ENCODE measurements around the gene CRIP2. TPM values are rescaled to one million over a fixed set of nuclear protein-coding genes. Genes with fewer than 3 reads are reported as not detected.

CRIP2 gene
- polyA plus RNA-seq, 3 donors: 86.2 to 165 (median 146) TPM

- no peak for DNase-seq (ENCODE audit: extremely low read depth in 1 of 11, low read depth in 9 of 11, low spot score in 4 of 11)
Observed at GRCh38 chr14:105439179-105439578, 35.4 kb upstream of the CRIP2 start.

GRCh38 chr14:105439710-105440553, 34.7 kb upstream of the CRIP2 start:
- DNase-seq (ENCODE audit: extremely low read depth in 1 of 11, low read depth in 9 of 11, low spot score in 4 of 11): no peak

- no peak for DNase-seq (ENCODE audit: extremely low read depth in 1 of 11, low read depth in 9 of 11, low spot score in 4 of 11)
Observed at GRCh38 chr14:105440554-105440900, 34.1 kb upstream of the CRIP2 start.

GRCh38 chr14:105440992-105441391, 33.6 kb upstream of the CRIP2 start:
- no peak for DNase-seq (ENCODE audit: extremely low read depth in 1 of 11, low read depth in 9 of 11, low spot score in 4 of 11)

- DNase-seq (ENCODE audit: extremely low read depth in 1 of 11, low read depth in 9 of 11, low spot score in 4 of 11): no peak
Observed at GRCh38 chr14:105442125-105442524, 32.5 kb upstream of the CRIP2 start.

GRCh38 chr14:105442834-105443233, 31.8 kb upstream of the CRIP2 start:
- no peak for DNase-seq (ENCODE audit: extremely low read depth in 1 of 11, low read depth in 9 of 11, low spot score in 4 of 11)

- DNase-seq (ENCODE audit: extremely low read depth in 1 of 11, low read depth in 9 of 11, low spot score in 4 of 11): no peak
Observed at GRCh38 chr14:105444859-105445258, 29.8 kb upstream of the CRIP2 start.

GRCh38 chr14:105445290-105445689, 29.3 kb upstream of the CRIP2 start:
- no peak for DNase-seq (ENCODE audit: extremely low read depth in 1 of 11, low read depth in 9 of 11, low spot score in 4 of 11)

- no peak for DNase-seq (ENCODE audit: extremely low read depth in 1 of 11, low read depth in 9 of 11, low spot score in 4 of 11)
Observed at GRCh38 chr14:105445901-105446845, 28.4 kb upstream of the CRIP2 start.

GRCh38 chr14:105446971-105447370, 27.6 kb upstream of the CRIP2 start:
- DNase-seq (ENCODE audit: extremely low read depth in 1 of 11, low read depth in 9 of 11, low spot score in 4 of 11): no peak

- no peak for DNase-seq (ENCODE audit: extremely low read depth in 1 of 11, low read depth in 9 of 11, low spot score in 4 of 11)
Observed at GRCh38 chr14:105447651-105448640, 26.7 kb upstream of the CRIP2 start.

GRCh38 chr14:105448706-105449111, 25.9 kb upstream of the CRIP2 start:
- peak in 3 of 11 donors; percentile 39 to 53 (median 50) for DNase-seq (ENCODE audit: extremely low read depth in 1 of 11, low read depth in 9 of 11, low spot score in 4 of 11)

- no peak for DNase-seq (ENCODE audit: extremely low read depth in 1 of 11, low read depth in 9 of 11, low spot score in 4 of 11)
Observed at GRCh38 chr14:105449276-105450122, 25.1 kb upstream of the CRIP2 start.

GRCh38 chr14:105450123-105450505, 24.5 kb upstream of the CRIP2 start:
- no peak for DNase-seq (ENCODE audit: extremely low read depth in 1 of 11, low read depth in 9 of 11, low spot score in 4 of 11)

GRCh38 chr14:105450864-105451720, 23.5 kb upstream of the CRIP2 start:
- no peak for DNase-seq (ENCODE audit: extremely low read depth in 1 of 11, low read depth in 9 of 11, low spot score in 4 of 11)

- no peak for DNase-seq (ENCODE audit: extremely low read depth in 1 of 11, low read depth in 9 of 11, low spot score in 4 of 11)
Observed at GRCh38 chr14:105452963-105453362, 21.7 kb upstream of the CRIP2 start.

GRCh38 chr14:105453847-105454246, 20.8 kb upstream of the CRIP2 start:
- no peak for DNase-seq (ENCODE audit: extremely low read depth in 1 of 11, low read depth in 9 of 11, low spot score in 4 of 11)
